ENCODE measurements around the gene GOLGA8T.
"Not testable (repeated sequence)": the region's sequence is repeated elsewhere in the genome, so short reads cannot be mapped to it uniquely, and the experiment has no call there.

DNA sequence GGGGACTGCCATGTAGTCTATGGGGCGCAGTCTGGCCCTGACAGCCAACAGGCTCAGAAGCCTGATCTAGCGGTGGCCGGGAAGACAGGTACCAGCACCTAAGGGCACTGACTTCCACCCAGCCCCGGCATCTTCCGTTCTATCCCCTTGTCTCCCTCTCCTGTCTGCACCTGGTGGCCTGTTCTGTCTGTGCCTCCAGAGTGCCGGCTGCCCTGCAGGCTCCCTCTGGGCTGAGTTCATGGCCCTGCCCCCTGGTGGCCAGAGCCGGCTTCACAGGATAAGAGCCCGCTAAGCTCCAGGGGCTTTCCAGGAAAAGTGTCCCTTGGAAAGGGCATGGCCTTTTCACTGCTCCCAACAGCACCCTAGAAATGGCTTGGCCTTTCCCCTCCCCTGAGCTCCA lies 37.0 kb upstream of the GOLGA8T start:
- TF ChIP-seq, protein P1, sequence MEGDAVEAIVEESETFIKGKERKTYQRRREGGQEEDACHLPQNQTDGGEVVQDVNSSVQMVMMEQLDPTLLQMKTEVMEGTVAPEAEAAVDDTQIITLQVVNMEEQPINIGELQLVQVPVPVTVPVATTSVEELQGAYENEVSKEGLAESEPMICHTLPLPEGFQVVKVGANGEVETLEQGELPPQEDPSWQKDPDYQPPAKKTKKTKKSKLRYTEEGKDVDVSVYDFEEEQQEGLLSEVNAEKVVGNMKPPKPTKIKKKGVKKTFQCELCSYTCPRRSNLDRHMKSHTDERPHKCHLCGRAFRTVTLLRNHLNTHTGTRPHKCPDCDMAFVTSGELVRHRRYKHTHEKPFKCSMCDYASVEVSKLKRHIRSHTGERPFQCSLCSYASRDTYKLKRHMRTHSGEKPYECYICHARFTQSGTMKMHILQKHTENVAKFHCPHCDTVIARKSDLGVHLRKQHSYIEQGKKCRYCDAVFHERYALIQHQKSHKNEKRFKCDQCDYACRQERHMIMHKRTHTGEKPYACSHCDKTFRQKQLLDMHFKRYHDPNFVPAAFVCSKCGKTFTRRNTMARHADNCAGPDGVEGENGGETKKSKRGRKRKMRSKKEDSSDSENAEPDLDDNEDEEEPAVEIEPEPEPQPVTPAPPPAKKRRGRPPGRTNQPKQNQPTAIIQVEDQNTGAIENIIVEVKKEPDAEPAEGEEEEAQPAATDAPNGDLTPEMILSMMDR (IDR thresholded peaks at IDR 0.05 in 2 of 3, conservative IDR thresholded peaks at IDR 0.05 in 1 of 3; ENCODE audit: borderline replicate concordance in 1 of 3, insufficient read depth in 1 of 3, low read depth in 2 of 3, low read length in 2 of 3) = not testable (repeated sequence)
- TF ChIP-seq POLR2A (IDR thresholded peaks at IDR 0.05; ENCODE audit: borderline replicate concordance, extremely low read depth, insufficient read depth, insufficient read length); RAD21 (IDR thresholded peaks at IDR 0.05; ENCODE audit: low read depth); ELF1 (IDR thresholded peaks at IDR 0.05; ENCODE audit: borderline replicate concordance, low read depth); SRF (IDR thresholded peaks at IDR 0.05; ENCODE audit: low read depth): not testable (repeated sequence)
- TF ChIP-seq, protein P2, sequence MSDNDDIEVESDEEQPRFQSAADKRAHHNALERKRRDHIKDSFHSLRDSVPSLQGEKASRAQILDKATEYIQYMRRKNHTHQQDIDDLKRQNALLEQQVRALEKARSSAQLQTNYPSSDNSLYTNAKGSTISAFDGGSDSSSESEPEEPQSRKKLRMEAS (IDR thresholded peaks at IDR 0.05) = not testable (repeated sequence)

All from HCT116 (cell line).